HG02759 (cell line): Measurements from ENCODE around the gene DENND5B.
"Not testable (repeated sequence)": the region's sequence is repeated elsewhere in the genome, so short reads cannot be mapped to it uniquely, and the experiment has no call there.

Experiments used
- ATAC-seq: cut with Tn5 transposase; IDR thresholded peaks from one replicate; pipeline ENCODE4 v1.9.1; 2021; ENCODE audit warnings: mild to moderate bottlenecking, moderate library complexity; ENCODE audit not compliant: unreplicated experiment

Gene DENND5B

DNA sequence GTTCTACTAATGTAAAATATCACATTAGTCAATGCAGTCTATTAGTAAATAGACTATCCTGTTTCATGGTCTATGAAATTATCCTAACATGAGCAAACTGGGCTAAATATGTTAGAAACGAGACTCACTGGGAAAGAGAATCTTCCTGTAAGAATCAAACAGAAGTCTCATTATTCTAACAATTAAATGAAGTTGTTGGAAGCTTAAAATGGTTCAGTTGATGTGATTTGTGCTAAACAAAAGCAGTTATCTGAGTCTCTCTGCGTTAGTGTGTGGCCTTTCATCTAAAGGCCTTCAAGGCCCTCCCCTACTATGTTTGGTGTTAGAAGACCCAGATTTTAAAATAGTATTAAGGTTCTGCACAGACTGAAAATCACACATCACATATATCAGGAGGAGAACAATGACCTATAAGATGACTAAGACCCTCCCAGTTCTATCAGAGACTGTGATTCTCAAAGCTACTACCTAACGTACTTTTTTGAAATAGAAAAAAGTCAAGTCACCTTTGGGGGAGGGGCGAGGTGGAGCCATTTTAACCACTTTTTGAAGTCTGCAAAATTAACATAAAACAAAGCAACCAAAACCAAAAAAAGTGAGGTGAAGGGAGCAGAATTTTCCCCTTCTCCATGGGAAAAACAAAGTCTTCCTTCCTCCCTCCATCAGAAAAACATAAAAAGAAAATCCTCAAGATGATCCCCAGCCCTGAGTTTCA, 82.3 kb downstream of the DENND5B start:
- ATAC-seq = no peak

GRCh38 chr12:31507966-31508365, 83.0 kb downstream of the DENND5B start:
- no peak for ATAC-seq

DNA sequence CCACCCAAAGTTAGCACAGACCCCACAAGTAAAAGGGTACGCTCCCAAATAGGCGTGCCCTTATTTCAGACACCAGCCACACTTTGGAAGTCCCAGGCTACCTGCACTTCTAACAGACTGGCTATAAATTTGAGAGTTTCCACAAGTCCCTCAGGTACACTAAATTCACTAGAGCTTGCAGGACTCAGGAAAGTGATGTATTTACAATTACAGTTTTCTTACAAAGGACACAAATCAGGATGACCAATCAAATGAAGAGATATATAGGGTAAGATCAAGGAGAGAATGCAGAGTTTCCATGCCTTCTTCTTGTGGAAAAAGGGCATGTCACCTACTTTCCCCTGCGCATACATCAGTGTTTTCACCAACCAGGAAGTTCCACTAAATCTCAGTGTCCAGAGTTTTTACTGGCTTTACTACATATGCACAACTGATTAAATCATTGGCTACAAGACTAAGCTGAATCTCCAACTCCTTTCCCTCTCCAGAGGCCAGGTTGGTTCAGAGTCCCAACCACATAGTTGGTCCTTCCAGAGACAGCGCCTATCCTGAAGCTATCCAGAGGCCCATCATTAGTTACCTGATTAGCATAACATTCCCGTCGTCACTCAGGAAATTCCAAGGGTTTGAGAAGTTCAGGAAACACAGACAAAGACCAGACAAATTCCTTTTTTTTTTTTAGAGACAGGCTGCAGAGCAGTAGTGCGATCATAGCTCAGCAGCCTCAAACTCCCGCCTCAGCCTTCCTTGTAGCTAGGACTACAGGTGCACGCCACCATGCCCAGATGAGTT, 84.2 kb downstream of the DENND5B start:
- no peak for ATAC-seq

DNA sequence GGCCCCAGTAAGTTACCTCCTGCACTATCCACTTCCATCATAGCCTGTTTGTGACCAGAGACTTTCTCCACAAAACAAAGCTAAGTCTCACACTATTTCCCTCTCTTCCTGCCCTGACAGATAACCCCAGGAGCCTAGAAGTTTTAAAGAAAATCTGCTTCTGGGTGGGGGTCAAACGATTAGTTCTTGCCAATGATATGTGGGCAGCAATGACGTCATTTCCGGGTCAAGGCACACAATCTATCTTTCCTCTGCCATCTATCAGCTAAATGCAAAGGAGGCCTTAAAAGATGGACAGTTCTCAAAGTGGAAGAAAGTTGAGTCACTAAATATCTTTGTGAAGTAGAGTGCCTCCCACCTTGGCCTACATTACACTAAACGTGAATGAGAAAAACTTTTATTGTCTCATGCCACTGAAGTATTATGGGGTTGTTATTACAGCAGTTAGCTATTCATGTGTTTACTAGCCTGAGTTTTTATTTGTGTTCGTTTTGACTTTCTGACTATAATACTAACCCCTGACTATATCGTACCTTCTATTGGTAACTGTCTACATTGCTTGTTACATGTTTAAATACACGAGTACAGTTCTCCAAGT, 86.2 kb downstream of the DENND5B start:
- ATAC-seq = no peak

DNA sequence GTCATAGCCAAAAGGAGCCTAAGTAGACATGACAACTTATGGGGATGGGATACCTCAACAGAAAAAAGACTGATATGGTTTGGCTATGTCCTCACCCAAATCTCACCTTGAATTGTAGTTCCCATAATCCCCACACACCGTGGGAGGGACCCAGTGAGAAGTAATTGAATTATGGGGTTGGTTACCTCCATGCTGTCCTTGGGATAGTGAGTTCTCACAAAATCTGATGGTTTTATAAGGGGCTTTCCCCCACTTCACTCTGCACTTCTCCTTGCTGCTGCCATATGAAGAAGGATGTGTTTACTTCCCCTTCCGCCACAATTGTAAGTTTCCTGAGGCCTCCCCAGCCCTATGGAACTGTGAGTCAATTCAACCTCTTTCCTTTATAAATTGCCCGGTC, 89.9 kb downstream of the DENND5B start:
- not testable (repeated sequence) for ATAC-seq

DNA sequence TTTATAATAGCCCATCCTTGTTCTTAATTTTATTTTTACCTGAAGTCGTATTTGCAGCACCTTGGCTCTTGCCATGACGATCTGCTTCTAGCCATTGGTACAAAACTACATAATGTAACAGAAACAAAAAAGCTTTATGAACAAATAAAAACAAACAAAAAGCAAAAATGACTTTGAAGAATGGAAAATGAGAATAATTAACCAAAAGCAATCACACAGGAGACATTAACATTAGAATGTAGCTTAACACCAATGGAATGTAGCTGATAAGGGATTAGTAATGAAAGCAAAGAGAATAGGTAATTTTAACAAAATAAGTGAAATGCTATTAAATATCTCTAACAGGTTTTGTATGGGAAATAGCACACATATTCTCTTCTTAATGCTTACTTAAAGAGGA, 91.4 kb downstream of the DENND5B start:
- ATAC-seq = no peak

GRCh38 chr12:31498424-31498823, 92.5 kb downstream of the DENND5B start:
- no peak for ATAC-seq

- no peak for ATAC-seq
Observed at GRCh38 chr12:31496257-31496656, 94.7 kb downstream of the DENND5B start.

GRCh38 chr12:31494455-31494854, 96.5 kb downstream of the DENND5B start:
- no peak for ATAC-seq

- no peak for ATAC-seq
Observed at GRCh38 chr12:31492599-31493196, 98.2 kb downstream of the DENND5B start.

DNA sequence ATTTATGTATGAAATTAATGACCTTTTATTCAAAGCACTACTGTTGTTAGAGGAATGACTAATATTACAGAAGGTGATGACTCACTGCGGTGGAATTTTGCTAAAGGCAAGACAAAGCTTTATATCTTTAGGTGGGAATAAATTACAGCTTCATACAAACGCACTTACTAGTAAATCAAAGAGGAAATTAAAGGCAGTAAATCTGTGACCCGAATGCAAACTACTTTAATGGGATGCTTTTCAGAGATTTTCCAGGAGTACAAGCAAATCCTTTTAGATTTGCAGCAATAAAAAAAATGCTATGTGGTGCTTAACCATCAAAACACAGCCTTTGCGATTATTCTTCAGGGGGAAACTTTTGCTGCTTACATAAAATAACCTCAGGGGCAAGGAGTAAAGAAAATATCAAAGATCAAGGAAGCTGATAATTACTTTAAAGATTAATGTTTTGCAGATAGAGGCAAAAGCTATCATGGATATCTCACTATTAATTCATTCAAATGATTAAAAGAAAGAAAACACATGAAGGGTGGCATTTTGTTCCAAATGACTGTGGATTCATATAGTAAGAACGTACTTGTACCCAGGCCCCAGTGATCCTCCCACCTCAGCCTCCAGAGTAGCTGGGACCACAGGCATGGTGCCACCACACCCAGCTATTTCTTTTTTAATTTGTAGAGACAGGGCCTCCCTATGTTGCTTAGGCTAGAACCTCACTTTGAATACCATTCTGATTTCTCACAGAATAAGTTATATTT, 98.9 kb downstream of the DENND5B start:
- ATAC-seq = no peak

DNA sequence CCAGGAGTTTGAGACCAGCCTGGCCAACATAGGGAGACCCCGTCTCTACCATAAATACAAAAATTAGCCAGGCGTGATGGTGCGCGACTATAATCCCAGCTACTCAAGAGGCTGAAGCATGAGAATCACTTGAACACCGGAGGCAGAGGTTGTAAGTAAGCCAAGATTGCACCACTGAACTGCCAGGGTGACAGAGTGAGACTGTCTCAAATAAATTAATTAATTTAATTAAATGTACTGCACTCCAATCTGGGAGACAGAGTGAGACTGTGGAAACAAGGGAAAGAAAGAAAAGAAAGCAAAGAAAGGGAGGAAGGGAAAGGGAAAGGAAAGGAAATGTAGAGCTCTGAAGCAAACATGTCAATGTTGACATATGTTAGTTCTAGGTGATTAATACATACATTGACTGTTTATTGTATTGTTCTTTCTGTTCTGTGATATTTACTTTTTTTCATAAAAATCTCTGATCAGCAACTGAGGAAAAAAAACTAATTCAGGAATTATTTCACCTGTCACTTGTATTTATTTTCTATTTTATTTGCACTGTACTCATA, 99.6 kb downstream of the DENND5B start:
- no peak for ATAC-seq

DNA sequence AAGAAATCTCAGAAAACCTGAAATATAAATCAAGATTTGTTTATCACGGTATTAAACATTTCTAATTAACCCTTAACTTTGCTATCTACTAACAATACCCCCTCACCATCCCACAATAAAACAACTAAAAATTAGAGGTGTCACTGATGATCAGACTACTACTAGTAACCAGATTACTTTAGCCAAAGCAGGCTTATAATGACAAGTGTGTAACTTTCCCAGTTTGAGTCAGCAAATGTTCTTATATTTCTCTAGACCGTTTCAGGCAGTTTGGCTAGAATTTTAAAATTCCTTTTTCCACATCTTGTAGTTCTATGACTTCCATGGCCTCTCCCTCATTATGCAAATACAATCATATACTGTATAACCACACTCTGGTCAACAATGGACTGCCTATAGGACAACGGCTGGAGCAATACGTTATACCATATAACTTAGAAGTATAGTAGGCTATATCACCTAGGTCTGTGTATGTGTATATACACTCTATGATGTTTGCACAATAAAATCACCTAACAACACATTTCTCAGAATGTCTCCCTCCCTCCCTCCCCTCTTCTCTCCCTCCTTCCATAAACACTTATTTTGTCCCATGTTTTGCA, 102.1 kb downstream of the DENND5B start:
- no peak for ATAC-seq

- ATAC-seq = no peak
Observed at GRCh38 chr12:31485571-31485970, 105.4 kb downstream of the DENND5B start.

DNA sequence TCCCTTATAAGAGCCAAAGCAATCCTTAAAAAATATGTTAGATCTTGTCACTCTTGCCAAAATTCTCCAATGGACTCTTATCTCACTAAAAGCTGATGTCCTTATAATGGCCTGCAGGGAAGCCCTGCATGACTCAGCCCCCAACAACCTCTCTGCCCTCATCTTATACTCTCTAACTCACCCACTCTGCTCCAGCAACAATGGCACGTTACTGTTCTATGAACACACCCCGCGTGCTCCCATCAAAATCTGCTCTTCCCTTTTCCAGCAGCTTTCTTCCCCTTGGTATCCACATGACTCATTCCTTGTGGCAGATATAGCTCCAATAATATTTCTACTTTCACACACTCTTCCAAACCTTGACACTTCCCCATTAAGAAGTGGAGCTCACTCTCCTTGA, 108.1 kb downstream of the DENND5B start:
- no peak for ATAC-seq

DNA sequence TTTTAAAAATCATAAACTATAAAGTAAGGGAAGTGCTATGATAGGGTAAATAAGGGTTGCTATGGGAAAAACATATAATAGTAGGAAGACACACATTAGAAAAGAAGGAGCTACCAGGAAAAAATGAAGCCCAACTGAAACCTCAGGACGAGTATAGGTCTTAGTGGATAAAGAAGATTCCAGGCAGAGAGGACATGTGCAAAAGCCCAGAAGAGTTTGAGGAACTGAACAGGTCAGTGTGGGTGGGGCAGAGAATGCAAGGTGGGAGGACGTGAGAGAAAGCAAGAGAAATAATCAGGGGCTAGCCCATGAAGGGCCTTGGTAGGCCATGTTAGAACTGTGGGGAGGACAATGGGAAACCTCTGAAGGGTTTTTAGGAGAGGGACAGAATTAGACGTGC, 109.5 kb downstream of the DENND5B start:
- ATAC-seq = no peak

DNA sequence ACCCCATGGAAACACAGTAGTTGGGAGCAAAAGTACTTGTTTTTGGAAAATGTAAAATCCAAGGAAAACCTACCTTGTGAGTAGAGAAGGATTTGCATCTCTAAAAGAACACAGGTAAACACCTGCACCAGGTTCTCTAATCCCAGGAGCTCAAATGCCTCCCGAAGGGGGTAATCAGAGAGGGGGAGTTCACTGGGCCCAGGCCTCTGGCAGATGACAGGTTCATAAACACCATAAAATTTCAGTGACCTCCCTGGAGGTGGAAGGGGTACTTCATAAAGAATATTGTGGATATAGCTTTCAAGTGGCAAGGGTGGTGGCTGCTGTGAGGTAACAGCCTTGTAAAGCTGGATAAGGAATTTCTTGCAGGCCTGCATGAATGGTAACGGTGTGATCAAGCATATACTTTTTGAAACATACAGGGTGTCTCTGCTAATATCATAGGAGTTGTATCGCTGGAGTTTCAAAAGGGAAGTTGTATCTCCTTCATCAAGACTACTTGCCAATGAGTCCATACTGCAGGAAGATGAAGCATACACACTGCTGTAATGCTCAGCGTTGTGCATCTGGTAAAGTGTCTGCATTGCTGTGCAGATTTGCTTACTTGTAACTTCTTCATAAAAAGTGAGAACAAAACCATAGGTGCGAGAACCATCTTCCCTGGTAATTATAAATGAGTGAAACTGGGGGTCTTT, 111.3 kb downstream of the DENND5B start:
- no peak for ATAC-seq

DNA sequence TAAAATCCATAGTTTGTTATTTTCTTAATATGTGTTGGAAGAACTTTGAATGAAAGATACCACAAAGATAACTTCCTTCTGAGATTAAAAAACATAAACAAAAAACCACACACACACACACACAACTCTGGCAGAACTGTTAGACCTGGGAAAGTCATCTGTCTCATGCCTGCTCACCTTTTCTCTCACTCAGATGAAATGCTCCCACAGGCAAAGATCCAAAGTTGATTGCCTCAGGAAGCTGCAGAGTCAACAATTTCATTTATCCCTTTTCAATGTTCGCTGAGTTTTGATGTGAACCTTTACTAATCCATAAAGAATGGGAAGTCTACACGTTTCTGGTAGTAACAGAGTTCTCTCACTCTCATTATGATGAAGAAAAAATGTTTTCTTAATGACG, 112.0 kb downstream of the DENND5B start:
- ATAC-seq = no peak

GRCh38 chr12:31478425-31478824, 112.5 kb downstream of the DENND5B start:
- no peak for ATAC-seq

DNA sequence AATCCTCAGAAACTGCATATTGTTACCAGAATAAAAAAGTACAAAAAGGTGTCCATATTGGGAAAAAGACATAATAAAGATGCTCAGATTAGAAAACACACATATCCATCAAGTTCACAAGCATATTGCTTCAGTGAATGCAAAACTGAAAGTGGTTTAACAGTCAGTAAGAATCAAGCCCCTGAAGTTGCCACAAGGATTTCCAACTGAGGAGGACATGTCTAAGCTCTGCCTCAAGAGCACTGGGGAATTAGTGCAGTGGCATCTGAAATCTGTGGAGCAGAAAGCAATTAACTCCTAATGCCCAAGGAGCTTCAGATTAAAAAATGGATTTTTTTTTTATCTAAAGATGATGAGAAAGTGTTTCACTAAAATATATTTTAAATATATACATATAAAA, 113.2 kb downstream of the DENND5B start:
- ATAC-seq = peak; percentile 70
